Esophagus (tissue), 2 donors: Measurements from ENCODE around the gene SHF. TPM values are rescaled to one million over a fixed set of nuclear protein-coding genes. Genes with fewer than 3 reads are reported as not detected.

Experiments used
- H3K27ac ChIP-seq, 2 donors: one replicate each; pipeline ENCODE4 v1.5.1; 2013; ENCODE audit warnings: low read depth in 2 of 2, mild to moderate bottlenecking in 2 of 2, inconsistent platforms in 1 of 2, low read length in 1 of 2, moderate library complexity in 1 of 2
- H3K27me3 ChIP-seq, 2 donors: one replicate each; pipeline ENCODE4 v1.6.1; 2013; ENCODE audit warnings: low read length in 2 of 2, control low read depth in 1 of 2, mild to moderate bottlenecking in 1 of 2; ENCODE audit not compliant: insufficient read depth in 2 of 2, control insufficient read depth in 1 of 2
- H3K36me3 ChIP-seq, 2 donors: one replicate each; pipeline ENCODE4 v1.6.1; 2013; ENCODE audit warnings: low read length in 1 of 2; ENCODE audit not compliant: control insufficient read depth in 2 of 2, insufficient read depth in 2 of 2
- H3K4me1 ChIP-seq, 2 donors: one replicate each; pipeline ENCODE4 v1.6.1; 2013; ENCODE audit warnings: low read length in 1 of 2; ENCODE audit not compliant: control insufficient read depth in 2 of 2, insufficient read depth in 2 of 2
- H3K4me3 ChIP-seq, 2 donors: one replicate each; pipeline ENCODE4 v1.5.1; 2013; ENCODE audit warnings: low read length in 2 of 2, mild to moderate bottlenecking in 2 of 2, low read depth in 1 of 2, moderate library complexity in 1 of 2
- H3K9me3 ChIP-seq, 2 donors: one replicate each; pipeline ENCODE4 v1.6.1; 2013; ENCODE audit warnings: mild to moderate bottlenecking in 2 of 2, low read depth in 1 of 2, low read length in 1 of 2, moderate library complexity in 1 of 2; ENCODE audit not compliant: control insufficient read depth in 2 of 2, insufficient read depth in 1 of 2
- WGBS, 2 donors: extraction: QIAGEN DNeasy Blood & Tissue Kit; methylation state at CpG; one replicate each; pipeline ENCODE4 v1.1.7; 2013; 5-methylcytosine and 5-hydroxymethylcytosine counted together
- polyA plus RNA-seq, 2 donors: library from polyadenylated mRNA; stranded (reverse); fragments of 200-250 nt; gene quantifications; one replicate each; pipeline ENCODE4 v1.2.3, GENCODE V29; 2013
- donor health status: healthy with polysubstance abuse.
- donor health status: Bipolar disorder and iron deficiency.

Gene SHF
- polyA plus RNA-seq, 2 donors, result 2.1 to 2.4 TPM

- no peaks in the 10 kb centered on the region for H3K36me3 ChIP-seq
- WGBS, 2 donors, result 81 to 83% methylated on average over 6 of the region's 6 CpGs
- H3K4me3 ChIP-seq, result no peak overlapping the region
- peaks cover 0 to 2% of the 10 kb centered on the region in 2 donors for H3K4me1 ChIP-seq
- no peaks in the 10 kb centered on the region for H3K27me3 ChIP-seq
- no peaks in the 10 kb centered on the region for H3K9me3 ChIP-seq
- H3K27ac ChIP-seq, result no peak overlapping the region
Observed at GRCh38 chr15:45174069-45174468, 13.7 kb downstream of the SHF start.

DNA sequence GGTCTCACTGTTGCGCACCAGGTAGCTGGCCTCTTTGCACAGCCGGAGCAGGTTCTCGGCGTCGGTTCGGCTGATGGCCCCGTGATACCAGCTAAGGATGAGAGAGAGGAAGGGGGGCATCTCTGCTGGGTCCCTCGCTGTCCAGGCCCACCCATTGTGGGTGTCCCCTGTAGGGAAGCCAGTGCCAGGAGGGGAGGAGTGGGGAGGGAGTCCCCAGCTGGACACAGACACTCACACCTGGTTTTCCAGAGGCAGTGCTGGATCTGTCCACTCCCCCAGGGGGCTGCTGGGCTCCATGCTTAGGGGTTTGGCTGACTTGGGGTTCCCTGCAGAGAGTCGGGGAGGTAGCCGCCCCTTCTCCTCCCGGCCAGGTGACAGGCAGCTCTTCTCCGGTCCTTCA is 15.9 kb downstream of the SHF start:
- Histone ChIP-seq H3K36me3 (no peaks in the 10 kb centered on the region), H3K27ac (no peak overlapping the region), H3K4me1 (peaks cover 0 to 2% of the 10 kb centered on the region in 2 donors), H3K9me3 (no peaks in the 10 kb centered on the region), H3K27me3 (no peaks in the 10 kb centered on the region), H3K4me3 (no peak overlapping the region)
- 94 to 99% methylated on average over 12 of the region's 12 CpGs for WGBS, 2 donors

- Histone ChIP-seq H3K4me1 (peaks cover 3 to 4% of the 10 kb centered on the region in 2 donors), H3K9me3 (no peaks in the 10 kb centered on the region), H3K27me3 (no peaks in the 10 kb centered on the region), H3K36me3 (peaks cover 0 to 3% of the 10 kb centered on the region in 2 donors), H3K4me3 (no peak overlapping the region), H3K27ac (no peak overlapping the region)
- 62 to 69% methylated on average over 4 of the region's 4 CpGs for WGBS, 2 donors
Observed at GRCh38 chr15:45169608-45170480, 17.9 kb downstream of the SHF start.

GRCh38 chr15:45168751-45169551 is 18.8 kb downstream of the SHF start:
- no peak overlapping the region for H3K4me3 ChIP-seq
- H3K36me3 ChIP-seq, result peaks cover 0 to 5% of the 10 kb centered on the region in 2 donors
- H3K27me3 ChIP-seq, result no peaks in the 10 kb centered on the region
- H3K27ac ChIP-seq, result peak overlapping the region in 1 of 2 donors; percentile 50
- no peaks in the 10 kb centered on the region for H3K9me3 ChIP-seq
- 87 to 89% methylated on average over 9 of the region's 9 CpGs for WGBS, 2 donors
- peaks cover 3 to 4% of the 10 kb centered on the region in 2 donors for H3K4me1 ChIP-seq

DNA sequence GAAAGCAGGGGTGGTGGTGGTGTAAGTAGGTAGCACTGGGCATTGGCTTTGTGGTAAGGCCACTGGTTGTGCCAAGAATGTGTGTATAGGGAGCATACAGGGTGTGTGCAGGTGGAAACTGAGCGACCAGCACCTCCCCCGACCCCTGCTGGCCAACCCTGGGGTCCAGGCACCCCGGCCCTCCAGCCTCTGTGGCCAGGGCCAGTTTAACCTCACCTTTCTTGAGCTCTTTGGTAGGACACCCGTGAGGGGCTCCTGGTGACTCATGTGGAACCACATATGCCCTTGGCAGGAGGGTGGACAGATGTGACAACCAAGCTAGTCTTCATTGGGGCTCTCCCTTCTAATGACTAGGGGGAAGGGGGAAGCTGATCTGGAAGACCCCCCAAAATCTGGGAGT is 19.5 kb downstream of the SHF start:
- Histone ChIP-seq H3K9me3 (no peaks in the 10 kb centered on the region), H3K27me3 (no peaks in the 10 kb centered on the region), H3K36me3 (peaks cover 0 to 9% of the 10 kb centered on the region in 2 donors), H3K27ac (peak overlapping the region in 1 of 2 donors; percentile 97), H3K4me1 (peaks cover 3 to 4% of the 10 kb centered on the region in 2 donors), H3K4me3 (no peak overlapping the region)
- 94 to 100% methylated on average over 4 of the region's 4 CpGs for WGBS, 2 donors

GRCh38 chr15:45167631-45168205 is 20.0 kb downstream of the SHF start:
- Histone ChIP-seq H3K27ac (peak overlapping the region; percentile 96 to 97), H3K9me3 (no peaks in the 10 kb centered on the region), H3K27me3 (no peaks in the 10 kb centered on the region), H3K36me3 (peaks cover 0 to 12% of the 10 kb centered on the region in 2 donors), H3K4me3 (peak overlapping the region in 1 of 2 donors; percentile 54), H3K4me1 (peaks cover 3 to 7% of the 10 kb centered on the region in 2 donors)
- WGBS, 2 donors, result 65% methylated on average over 9 of the region's 9 CpGs

DNA sequence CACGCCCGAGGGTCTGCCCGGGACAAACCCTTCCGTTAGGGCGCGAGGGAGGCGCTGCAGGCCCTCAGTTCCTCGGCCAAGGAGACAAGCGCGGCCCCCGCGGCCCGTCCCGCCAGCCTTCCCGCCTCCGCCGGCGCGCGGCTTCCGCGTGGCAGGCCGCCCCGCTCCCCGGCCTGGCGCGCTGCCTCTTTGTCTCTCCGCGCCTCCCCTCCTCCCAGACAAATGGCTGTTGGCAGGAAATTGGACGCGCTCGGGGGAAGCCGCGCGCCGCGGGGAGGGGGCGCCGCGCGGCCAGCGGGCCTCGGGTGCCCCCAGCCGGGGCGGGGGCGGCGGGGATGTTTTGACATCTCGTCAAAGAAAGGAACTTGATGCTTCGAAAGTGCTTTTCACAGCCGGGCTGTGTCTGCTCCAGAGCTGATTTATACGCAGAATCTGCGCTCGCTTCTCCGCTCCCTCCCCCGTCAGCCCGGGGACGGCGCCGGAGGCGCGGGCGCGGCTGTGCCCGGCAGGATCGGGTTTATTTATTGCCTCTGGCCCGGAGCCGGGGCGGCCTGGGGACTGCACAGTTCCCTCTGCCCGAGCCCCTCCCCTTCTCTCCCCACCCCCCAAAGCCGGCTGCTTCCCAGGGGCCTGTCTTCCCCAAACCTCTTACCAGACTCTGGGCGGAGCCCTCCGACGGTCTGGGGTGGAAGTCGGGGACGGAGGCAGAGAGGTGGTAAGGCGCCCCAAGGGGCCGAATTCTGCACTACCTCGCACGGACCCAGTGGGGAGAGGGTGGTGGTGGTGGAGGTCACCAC is 20.7 kb downstream of the SHF start:
- Histone ChIP-seq H3K4me1 (peaks cover 3 to 11% of the 10 kb centered on the region in 2 donors), H3K4me3 (peak overlapping the region; percentile 54), H3K9me3 (no peaks in the 10 kb centered on the region), H3K27ac (peak overlapping the region; percentile 96 to 97), H3K36me3 (peaks cover 0 to 14% of the 10 kb centered on the region in 2 donors), H3K27me3 (no peaks in the 10 kb centered on the region)
- WGBS, 2 donors, result 0 to 1% methylated on average over 60 to 79 of the region's 79 CpGs

- Histone ChIP-seq H3K4me3 (no peak overlapping the region), H3K4me1 (peaks cover 3 to 22% of the 10 kb centered on the region in 2 donors), H3K36me3 (peaks cover 0 to 19% of the 10 kb centered on the region in 2 donors), H3K27me3 (no peaks in the 10 kb centered on the region), H3K27ac (peak overlapping the region; percentile 62 to 97), H3K9me3 (no peaks in the 10 kb centered on the region)
- WGBS, 2 donors, result 69 to 70% methylated on average over 5 of the region's 5 CpGs
Observed at GRCh38 chr15:45165536-45165935, 22.2 kb downstream of the SHF start.

GRCh38 chr15:45164914-45165313 is 22.9 kb downstream of the SHF start:
- H3K36me3 ChIP-seq, result peaks cover 0 to 19% of the 10 kb centered on the region in 2 donors
- H3K4me1 ChIP-seq, result peaks cover 3 to 23% of the 10 kb centered on the region in 2 donors
- 75 to 78% methylated on average over 1 of the region's 1 CpG for WGBS, 2 donors
- no peak overlapping the region for H3K4me3 ChIP-seq
- H3K27ac ChIP-seq, result peak overlapping the region; percentile 62 to 97
- no peaks in the 10 kb centered on the region for H3K27me3 ChIP-seq
- no peaks in the 10 kb centered on the region for H3K9me3 ChIP-seq
